CD4-positive, alpha-beta T cell (primary cell): ENCODE results near the gene SH3BGRL2. TPM values are rescaled to one million over a fixed set of nuclear protein-coding genes. Genes with fewer than 3 reads are reported as not detected.
A peak's percentile ranks its signal among the peaks of the same experiment; 100 is the strongest.
"Not testable (repeated sequence)": the region's sequence is repeated elsewhere in the genome, so short reads cannot be mapped to it uniquely, and the experiment has no call there.

Experiments used
- ATAC-seq: fragments of 200-7000 bp; cut with Tn5 transposase; one replicate; pipeline ENCODE4 v1.10.0; 2022; ENCODE audit warnings: mild to moderate bottlenecking; ENCODE audit not compliant: poor library complexity
- CTCF ChIA-PET: fragments of 350-600 bp; sonication (Branson Sonifier 250); formaldehyde crosslinking; loops from one replicate; lab custom pipeline; 2021; ENCODE audit warnings: antibody characterized with exemption, inconsistent platforms; lab: Charles Lee
- POLR2A ChIA-PET: fragments of 350-600 bp; sonication (Branson Sonifier 250); formaldehyde crosslinking; loops from one replicate; lab custom pipeline; 2021; ENCODE audit warnings: antibody characterized with exemption, inconsistent platforms; lab: Charles Lee
- DNase-seq, 14 experiments: peaks; one replicate each; pipeline ENCODE4 v3.0.0-alpha.2; 2013 to 2020; ENCODE audit warnings: mixed read lengths in 2 of 14
- H3K27ac ChIP-seq, 2 donors: one replicate each; pipeline versions ENCODE4 v1.5.1 to v1.7.0; 2013; ENCODE audit warnings: low read length in 2 of 2, low read depth in 1 of 2, mild to moderate bottlenecking in 1 of 2
- H3K27me3 ChIP-seq, 2 experiments: 1 replicate in 1 of 2; 2 replicates in 1 of 2; pipeline versions ENCODE4 v1.6.1 to v1.7.0; 2013; ENCODE audit warnings: low read length in 2 of 2, control low read depth in 1 of 2, mild to moderate bottlenecking in 1 of 2, moderate library complexity in 1 of 2; ENCODE audit not compliant: insufficient read depth in 2 of 2, control insufficient read depth in 1 of 2
- H3K36me3 ChIP-seq: one replicate; pipeline ENCODE4 v1.6.1; 2013; ENCODE audit warnings: low read length, control low read depth; ENCODE audit not compliant: insufficient read depth
- H3K4me1 ChIP-seq: one replicate; pipeline ENCODE4 v1.6.1; 2013; ENCODE audit warnings: low read length, control low read depth; ENCODE audit not compliant: insufficient read depth
- H3K4me3 ChIP-seq: one replicate; pipeline ENCODE4 v1.5.1; 2013; ENCODE audit warnings: mild to moderate bottlenecking, low read length, moderate library complexity
- H3K9me3 ChIP-seq, 2 experiments: 1 replicate in 1 of 2; 2 replicates in 1 of 2; pipeline versions ENCODE4 v1.6.1 to v1.7.0; 2013; ENCODE audit warnings: low read length in 2 of 2, mild to moderate bottlenecking in 2 of 2, control low read depth in 1 of 2, moderate library complexity in 1 of 2; ENCODE audit not compliant: control insufficient read depth in 1 of 2, insufficient read depth in 1 of 2
- H3K27ac Mint-ChIP-seq: one replicate; pipeline ENCODE4 v1.8.0; 2020; ENCODE audit warnings: mixed read lengths
- H3K27me3 Mint-ChIP-seq: one replicate; pipeline ENCODE4 v1.8.0; 2021; ENCODE audit warnings: mixed read lengths
- H3K36me3 Mint-ChIP-seq: one replicate; pipeline ENCODE4 v1.8.0; 2021; ENCODE audit warnings: low read depth, mixed read lengths
- H3K4me1 Mint-ChIP-seq: one replicate; pipeline ENCODE4 v1.8.0; 2021; ENCODE audit warnings: low read depth, mixed read lengths
- H3K4me3 Mint-ChIP-seq: one replicate; pipeline ENCODE4 v1.8.0; 2020; ENCODE audit warnings: mild to moderate bottlenecking, mixed read lengths
- H3K9me3 Mint-ChIP-seq: one replicate; pipeline ENCODE4 v1.8.0; 2020; ENCODE audit warnings: mixed read lengths
- CTCF ChIP-seq: fragments of 200-600 bp; IDR thresholded peaks from one replicate; pipeline ENCODE4 v1.8.0; 2022; ENCODE audit warnings: antibody characterized with exemption, mild to moderate bottlenecking
- intact Hi-C, 2 experiments: fragments of 100-400 bp; cut with DNase I in 1 of 2; cut with micrococcal nuclease in 1 of 2; formaldehyde crosslinking; loops; one replicate each; pipeline versions ENCODE4 v1.15.1 to v1.9.0; 2023 to 2025; cut with DNase I, micrococcal nuclease
- total RNA-seq, 174 experiments: library from RNA in 2 of 174; stranded (reverse) in 2 of 174; gene quantifications; one replicate each; pipeline ENCODE4 v1.2.3 and lab custom pipeline; 2021 to 2026

SH3BGRL2 gene
- total RNA-seq, 2 experiments from 2014 or later = 0.25 to 0.38 TPM

- DNase-seq (no peak), ATAC-seq (no peak)
- Histone ChIP-seq H3K4me1 (no peaks in the 10 kb centered on the region), H3K9me3 (no peaks in the 10 kb centered on the region), H3K4me3 (no peak overlapping the region), H3K27ac (no peak overlapping the region), H3K36me3 (no peaks in the 10 kb centered on the region), H3K27me3 (no peaks in the 10 kb centered on the region)
- H3K4me1 Mint-ChIP-seq = peaks cover 13% of the 10 kb centered on the region
- CTCF ChIA-PET = no interaction called here
- H3K27ac Mint-ChIP-seq = no peak overlapping the region
- H3K27me3 Mint-ChIP-seq = peaks cover 6% of the 10 kb centered on the region
- peaks cover 6% of the 10 kb centered on the region for H3K9me3 Mint-ChIP-seq
- intact Hi-C loops = no loop called here
- POLR2A ChIA-PET = no interaction called here
- TF ChIP-seq CTCF = no peak
- H3K36me3 Mint-ChIP-seq = peaks cover 11% of the 10 kb centered on the region
- no peak overlapping the region for H3K4me3 Mint-ChIP-seq
Measured at GRCh38 chr6:79656134-79656533, 25.0 kb downstream of the SH3BGRL2 start.

- intact Hi-C loops = no loop called here
- no peak overlapping the region for H3K27ac Mint-ChIP-seq
- POLR2A ChIA-PET = no interaction called here
Measured at GRCh38 chr6:79657238-79657637, 26.1 kb downstream of the SH3BGRL2 start.

DNA sequence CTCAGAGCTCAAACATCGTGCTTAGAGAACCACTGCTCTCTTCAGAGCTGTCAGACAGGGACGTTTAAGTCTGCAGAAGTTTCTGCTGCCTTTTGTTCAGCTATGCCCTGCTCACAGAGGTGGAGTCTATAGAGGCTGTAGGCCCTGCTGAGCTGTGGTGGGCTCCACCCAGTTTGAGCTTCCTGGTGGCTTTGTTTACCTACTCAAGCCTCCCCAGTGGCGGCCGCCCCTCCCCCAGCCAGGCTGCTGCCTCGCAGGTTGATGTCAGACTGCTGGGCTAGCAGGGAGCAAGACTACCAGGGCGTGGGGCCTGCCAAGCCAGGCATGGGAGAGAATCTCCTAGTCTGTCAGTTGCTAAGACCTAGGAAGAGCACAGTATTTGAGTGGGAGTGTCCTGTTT is 32.5 kb downstream of the SH3BGRL2 start:
- H3K27ac Mint-ChIP-seq = peak overlapping the region; percentile 31
- peaks cover 14% of the 10 kb centered on the region for H3K27me3 Mint-ChIP-seq
- peaks cover 20% of the 10 kb centered on the region for H3K4me1 ChIP-seq
- H3K4me3 Mint-ChIP-seq, CTCF ChIA-PET, H3K36me3 ChIP-seq, H3K4me3 ChIP-seq, H3K27ac ChIP-seq, ATAC-seq, H3K27me3 ChIP-seq, H3K9me3 ChIP-seq, intact Hi-C loops: not testable (repeated sequence)
- H3K9me3 Mint-ChIP-seq = peaks cover 13% of the 10 kb centered on the region
- peaks cover 26% of the 10 kb centered on the region for H3K36me3 Mint-ChIP-seq
- POLR2A ChIA-PET = interaction anchor here (1.3 kb wide), 1 partner anchor 9 kb away, joined by 4 read pairs; no protein-coding TSS in a partner anchor
- peak in 7 of 14 experiments; percentile 3 to 65 (median 19) for DNase-seq
- H3K4me1 Mint-ChIP-seq = peaks cover 60% of the 10 kb centered on the region

More at GRCh38 chr6:79657238-79657637, 26.1 kb downstream of the SH3BGRL2 start:
- Mint-ChIP-seq H3K36me3 (peaks cover 16% of the 10 kb centered on the region), H3K27me3 (peaks cover 9% of the 10 kb centered on the region), H3K9me3 (peaks cover 9% of the 10 kb centered on the region), H3K4me3 (no peak overlapping the region), H3K4me1 (peaks cover 18% of the 10 kb centered on the region)
- no peaks in the 10 kb centered on the region for H3K27me3 ChIP-seq
- DNase-seq (peak in 1 of 14 experiments; percentile 34), ATAC-seq (peak; percentile 44)
- H3K9me3 ChIP-seq = no peaks in the 10 kb centered on the region
- H3K4me1 ChIP-seq = no peaks in the 10 kb centered on the region
- no peaks in the 10 kb centered on the region for H3K36me3 ChIP-seq
- CTCF ChIA-PET = no interaction called here
- no peak overlapping the region for H3K27ac ChIP-seq
- H3K4me3 ChIP-seq = no peak overlapping the region
- TF ChIP-seq CTCF = no peak
